ENCODE data around the gene PIMREG. TPM values are rescaled to one million over a fixed set of nuclear protein-coding genes. Genes with fewer than 3 reads are reported as not detected.
A peak's percentile ranks its signal among the peaks of the same experiment; 100 is the strongest.

PIMREG gene, protein sequence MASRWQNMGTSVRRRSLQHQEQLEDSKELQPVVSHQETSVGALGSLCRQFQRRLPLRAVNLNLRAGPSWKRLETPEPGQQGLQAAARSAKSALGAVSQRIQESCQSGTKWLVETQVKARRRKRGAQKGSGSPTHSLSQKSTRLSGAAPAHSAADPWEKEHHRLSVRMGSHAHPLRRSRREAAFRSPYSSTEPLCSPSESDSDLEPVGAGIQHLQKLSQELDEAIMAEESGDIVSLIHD
- polyA plus RNA-seq, result 9.7 TPM
- long read RNA-seq, donor 1, partial matches to known transcripts, result 0 of 1 reads
- long read RNA-seq, donor 1, other reads (novel, unspliced or antisense), result 0 of 1 reads
- long read RNA-seq, donor 2, partial matches to known transcripts, result 0 of 4 reads
- long read RNA-seq, donor 2, other reads (novel, unspliced or antisense), result 0 of 4 reads
- long read RNA-seq, donor 3, result 0 reads
- long read RNA-seq, donor 4, result 0 reads
- long read RNA-seq, donor 5, partial matches to known transcripts, result 0 of 2 reads
- long read RNA-seq, donor 5, other reads (novel, unspliced or antisense), result 0 of 2 reads
- long read RNA-seq, donor 6, partial matches to known transcripts, result 0 of 2 reads
- long read RNA-seq, donor 6, other reads (novel, unspliced or antisense), result 0 of 2 reads
- long read RNA-seq, donor 7, partial matches to known transcripts, result 0 of 5 reads
- long read RNA-seq, donor 7, other reads (novel, unspliced or antisense), result 0 of 5 reads
- long read RNA-seq, donor 8, partial matches to known transcripts, result 0 of 1 reads
- long read RNA-seq, donor 8, other reads (novel, unspliced or antisense), result 0 of 1 reads
- long read RNA-seq, donor 9, partial matches to known transcripts, result 0 of 7 reads
- long read RNA-seq, donor 9, other reads (novel, unspliced or antisense), result 0 of 7 reads
- long read RNA-seq, donor 10, partial matches to known transcripts, result 0 of 3 reads
- long read RNA-seq, donor 10, other reads (novel, unspliced or antisense), result 0 of 3 reads
- long read RNA-seq, donor 11, partial matches to known transcripts, result 0 of 3 reads
- long read RNA-seq, donor 11, other reads (novel, unspliced or antisense), result 0 of 3 reads

DNA sequence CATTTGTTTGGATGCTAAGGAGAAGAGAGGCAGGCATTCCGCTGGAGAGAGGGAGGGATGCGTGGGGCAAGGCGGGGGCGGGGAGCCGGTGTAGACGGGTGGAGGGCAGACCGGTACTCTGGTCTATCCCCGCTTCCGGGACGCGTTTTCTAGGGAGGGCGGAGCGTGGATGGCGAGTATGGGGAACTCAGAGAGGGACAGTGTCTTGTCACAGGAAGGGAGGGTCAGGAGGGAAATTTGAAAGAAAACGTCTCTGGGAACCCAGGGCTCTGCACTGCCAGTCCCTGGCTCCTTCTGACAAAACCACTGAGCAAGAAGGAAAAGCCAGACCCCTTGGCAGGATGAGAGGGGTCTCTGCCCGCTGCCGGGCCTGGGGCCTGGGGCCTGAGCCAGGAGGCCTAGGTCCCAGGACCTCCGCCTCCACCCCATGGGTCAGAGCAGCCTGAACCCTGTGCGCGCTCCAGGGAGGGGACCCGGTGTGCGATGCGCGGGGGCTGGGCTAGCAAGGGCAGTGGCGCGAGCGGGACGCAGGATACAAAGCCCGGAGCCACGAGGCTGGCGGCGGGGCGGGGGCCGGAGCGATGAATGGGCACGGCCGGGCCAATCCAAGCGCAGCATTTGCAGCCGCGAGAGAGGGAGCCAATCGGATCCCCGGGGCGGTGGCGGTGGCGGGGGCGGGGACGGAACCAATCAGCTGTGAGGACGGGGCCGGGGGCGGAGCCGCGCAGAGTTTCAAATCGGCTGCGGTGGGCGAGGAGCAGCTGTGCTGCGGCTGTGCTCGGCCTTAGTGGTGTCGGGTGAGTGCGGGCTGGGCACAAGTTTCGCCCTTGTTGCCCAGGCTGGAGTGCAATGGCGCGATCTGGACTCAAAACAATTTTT is at the start of gene PIMREG:
PIMREG (plus strand) TSS at position 764 of the 879 bp plus-strand sequence. CDS start 656 bp downstream, outside the sequence.
- WGBS (ENCODE audit: insufficient coverage, low lambda C conversion rate), result no CpG with 5 or more reads among the region's 62 CpGs
- no peaks in the 10 kb centered on the region for H3K9me3 ChIP-seq (ENCODE audit: control insufficient read depth, low read depth, low read length)

DNA sequence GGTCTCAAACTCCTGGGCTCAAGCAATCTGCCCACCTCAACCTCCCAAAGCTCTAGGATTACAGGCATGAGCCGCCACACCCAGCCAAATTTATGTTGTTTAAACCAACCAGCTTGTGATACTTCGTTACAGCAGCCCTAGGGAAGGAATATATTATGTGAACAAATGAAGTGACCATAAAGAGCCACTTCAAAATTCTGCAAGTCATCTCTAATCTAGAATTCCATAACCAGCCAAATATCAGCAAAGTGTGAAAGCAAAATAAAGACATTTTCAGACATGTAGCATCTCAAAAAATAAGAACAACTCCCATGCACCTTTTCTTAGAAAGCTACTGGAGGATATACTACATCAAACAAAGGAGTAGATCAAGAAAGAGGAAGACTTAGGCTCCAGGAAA is 45.3 kb upstream of the PIMREG start:
- WGBS (ENCODE audit: insufficient coverage, low lambda C conversion rate), result no CpG with 5 or more reads among the region's 2 CpGs
- Histone ChIP-seq H3K9me3 (ENCODE audit: control insufficient read depth, low read depth, low read length) (no peaks in the 10 kb centered on the region), H3K4me3 (ENCODE audit: low read length) (no peak overlapping the region), H3K27ac (ENCODE audit: low read length) (no peak overlapping the region), H3K36me3 (ENCODE audit: control insufficient read depth, insufficient read depth, low read length) (no peaks in the 10 kb centered on the region), H3K27me3 (ENCODE audit: control insufficient read depth, insufficient read depth, low read length) (peaks cover 6% of the 10 kb centered on the region), H3K4me1 (ENCODE audit: control insufficient read depth, insufficient read depth, low read length) (no peaks in the 10 kb centered on the region)
- DNase-seq, result no peak

More for the DNA sequence above, at the start of gene PIMREG:
- H3K4me1 ChIP-seq (ENCODE audit: control insufficient read depth, insufficient read depth, low read length), result no peaks in the 10 kb centered on the region
- no peaks in the 10 kb centered on the region for H3K27me3 ChIP-seq (ENCODE audit: control insufficient read depth, insufficient read depth, low read length)
- peak within 1 kb of the TSS; percentile 81 for H3K27ac ChIP-seq (ENCODE audit: low read length)
- peak within 1 kb of the TSS; percentile 63 for H3K4me3 ChIP-seq (ENCODE audit: low read length)
- no peaks in the 10 kb centered on the region for H3K36me3 ChIP-seq (ENCODE audit: control insufficient read depth, insufficient read depth, low read length)
- DNase-seq, result peak; percentile 98 to 100

DNA sequence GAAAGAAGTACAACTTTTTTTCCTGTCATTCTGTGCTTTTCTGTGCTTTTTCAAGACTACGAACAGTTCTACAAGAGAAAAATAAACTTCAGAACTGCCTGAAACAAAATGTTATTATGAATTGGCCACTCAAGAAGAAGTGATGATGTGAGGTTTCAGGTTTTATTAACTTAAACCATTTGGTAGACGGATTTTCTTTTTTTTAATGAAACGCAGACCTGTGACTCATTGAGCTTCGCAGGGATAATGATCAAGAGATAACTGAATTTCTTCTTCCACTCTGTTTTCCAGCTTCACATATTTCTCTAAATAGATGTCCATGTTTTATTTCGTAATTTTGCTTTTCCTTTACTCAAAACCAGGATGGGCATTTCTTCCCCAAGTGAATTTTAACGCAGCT is 42.0 kb upstream of the PIMREG start:
- no peaks in the 10 kb centered on the region for H3K27me3 ChIP-seq (ENCODE audit: control insufficient read depth, insufficient read depth, low read length)
- WGBS (ENCODE audit: insufficient coverage, low lambda C conversion rate), result 92% methylated on average over 2 of the region's 6 CpGs
- no peaks in the 10 kb centered on the region for H3K9me3 ChIP-seq (ENCODE audit: control insufficient read depth, low read depth, low read length)
- H3K4me3 ChIP-seq (ENCODE audit: low read length), result no peak overlapping the region
- H3K4me1 ChIP-seq (ENCODE audit: control insufficient read depth, insufficient read depth, low read length), result no peaks in the 10 kb centered on the region
- H3K36me3 ChIP-seq (ENCODE audit: control insufficient read depth, insufficient read depth, low read length), result no peaks in the 10 kb centered on the region
- no peak for DNase-seq
- H3K27ac ChIP-seq (ENCODE audit: low read length), result no peak overlapping the region

DNA sequence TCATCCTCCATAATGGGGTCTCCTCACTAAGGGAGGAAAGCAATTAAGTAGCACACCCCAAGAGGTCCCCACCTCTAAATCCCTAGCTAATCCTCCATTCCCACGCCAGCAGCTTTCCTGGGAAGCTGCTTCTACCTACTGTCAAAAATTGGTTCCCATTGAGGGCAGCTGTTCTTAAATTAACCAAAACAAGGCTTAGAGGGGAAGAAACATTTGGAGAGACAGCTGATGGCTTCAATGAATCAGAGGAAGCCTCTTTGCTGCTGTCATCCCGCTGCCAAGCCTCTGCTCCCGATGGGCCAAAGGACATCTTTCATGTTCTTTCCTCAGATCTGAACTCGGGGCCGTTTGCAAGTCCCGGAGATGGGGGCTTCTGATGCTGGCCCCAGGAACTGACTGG is 36.0 kb upstream of the PIMREG start:
- no peaks in the 10 kb centered on the region for H3K36me3 ChIP-seq (ENCODE audit: control insufficient read depth, insufficient read depth, low read length)
- no peaks in the 10 kb centered on the region for H3K27me3 ChIP-seq (ENCODE audit: control insufficient read depth, insufficient read depth, low read length)
- no CpG with 5 or more reads among the region's 6 CpGs for WGBS (ENCODE audit: insufficient coverage, low lambda C conversion rate)
- H3K4me3 ChIP-seq (ENCODE audit: low read length), result no peak overlapping the region
- no peaks in the 10 kb centered on the region for H3K9me3 ChIP-seq (ENCODE audit: control insufficient read depth, low read depth, low read length)
- no peak for DNase-seq
- no peak overlapping the region for H3K27ac ChIP-seq (ENCODE audit: low read length)
- no peaks in the 10 kb centered on the region for H3K4me1 ChIP-seq (ENCODE audit: control insufficient read depth, insufficient read depth, low read length)

DNA sequence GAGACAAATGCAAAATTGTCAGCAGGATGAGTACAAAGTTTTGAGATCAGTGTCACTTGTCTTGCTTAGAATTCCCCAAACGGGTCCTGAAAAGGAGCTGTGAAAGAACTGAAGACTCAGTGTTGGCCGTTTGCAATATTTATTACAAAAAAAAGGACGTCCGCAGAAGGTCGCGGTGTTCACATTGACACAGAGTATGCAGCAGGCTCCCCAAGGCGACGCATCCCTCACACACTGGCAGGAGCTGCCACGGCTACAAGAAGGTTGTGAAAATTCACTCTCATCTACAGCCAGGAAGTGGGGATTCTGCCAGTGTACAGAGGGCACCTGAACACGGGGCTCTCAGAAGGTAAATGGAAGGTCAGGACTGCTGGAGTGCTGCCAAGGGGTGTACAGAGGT is 35.5 kb upstream of the PIMREG start:
- no peaks in the 10 kb centered on the region for H3K36me3 ChIP-seq (ENCODE audit: control insufficient read depth, insufficient read depth, low read length)
- DNase-seq, result no peak
- H3K27me3 ChIP-seq (ENCODE audit: control insufficient read depth, insufficient read depth, low read length), result no peaks in the 10 kb centered on the region
- no peak overlapping the region for H3K27ac ChIP-seq (ENCODE audit: low read length)
- no peak overlapping the region for H3K4me3 ChIP-seq (ENCODE audit: low read length)
- H3K4me1 ChIP-seq (ENCODE audit: control insufficient read depth, insufficient read depth, low read length), result no peaks in the 10 kb centered on the region
- no peaks in the 10 kb centered on the region for H3K9me3 ChIP-seq (ENCODE audit: control insufficient read depth, low read depth, low read length)
- WGBS (ENCODE audit: insufficient coverage, low lambda C conversion rate), result no CpG with 5 or more reads among the region's 10 CpGs

DNA sequence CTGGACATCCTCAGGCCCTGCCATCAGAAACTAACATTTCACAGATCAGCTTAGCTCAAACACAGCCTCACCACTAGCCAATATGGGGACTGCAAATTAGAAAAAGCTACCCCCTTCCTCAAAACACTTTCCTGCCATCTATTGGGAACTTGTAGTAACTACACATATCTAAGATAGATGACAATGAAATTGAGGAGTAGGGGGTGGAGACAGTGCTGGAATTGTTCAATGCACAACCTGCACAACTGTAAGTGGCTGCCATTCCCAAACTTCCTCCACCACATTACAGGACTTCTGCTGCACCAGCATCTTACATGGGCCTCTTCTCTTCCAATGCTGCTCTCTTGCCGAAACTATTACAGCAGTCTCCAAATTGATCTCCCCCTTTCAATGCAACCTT is 31.2 kb upstream of the PIMREG start:
- H3K4me1 ChIP-seq (ENCODE audit: control insufficient read depth, insufficient read depth, low read length), result no peaks in the 10 kb centered on the region
- no peak overlapping the region for H3K4me3 ChIP-seq (ENCODE audit: low read length)

DNA sequence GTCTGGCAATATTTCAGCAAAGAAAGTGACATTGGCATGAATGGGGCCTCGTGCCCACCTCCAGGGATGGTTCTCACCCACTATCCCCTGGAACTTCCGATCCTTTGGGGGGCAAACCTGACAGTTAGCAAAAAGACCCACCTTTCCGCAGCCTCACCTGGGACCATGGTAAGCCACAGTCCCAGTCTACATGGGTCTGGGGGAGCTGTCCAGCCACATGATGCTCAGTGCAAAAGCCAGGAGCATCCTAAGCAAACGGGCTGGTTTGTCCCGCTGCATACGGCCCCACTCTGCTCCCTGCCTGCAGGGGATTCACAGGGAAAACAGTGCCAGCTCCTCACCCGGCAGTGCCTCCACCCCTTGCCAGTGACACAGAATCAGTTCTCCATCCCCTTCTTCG is 28.6 kb upstream of the PIMREG start:
- H3K36me3 ChIP-seq (ENCODE audit: control insufficient read depth, insufficient read depth, low read length), result no peaks in the 10 kb centered on the region
- DNase-seq, result no peak
- H3K4me1 ChIP-seq (ENCODE audit: control insufficient read depth, insufficient read depth, low read length), result no peaks in the 10 kb centered on the region
- H3K27me3 ChIP-seq (ENCODE audit: control insufficient read depth, insufficient read depth, low read length), result no peaks in the 10 kb centered on the region
- no CpG with 5 or more reads among the region's 8 CpGs for WGBS (ENCODE audit: insufficient coverage, low lambda C conversion rate)
- H3K4me3 ChIP-seq (ENCODE audit: low read length), result no peak overlapping the region
- no peaks in the 10 kb centered on the region for H3K9me3 ChIP-seq (ENCODE audit: control insufficient read depth, low read depth, low read length)
- H3K27ac ChIP-seq (ENCODE audit: low read length), result no peak overlapping the region

More for the DNA sequence above, 31.2 kb upstream of the PIMREG start:
- no peak for DNase-seq
- no peaks in the 10 kb centered on the region for H3K9me3 ChIP-seq (ENCODE audit: control insufficient read depth, low read depth, low read length)
- no CpG with 5 or more reads among the region's 1 CpG for WGBS (ENCODE audit: insufficient coverage, low lambda C conversion rate)
- H3K27ac ChIP-seq (ENCODE audit: low read length), result no peak overlapping the region
- H3K36me3 ChIP-seq (ENCODE audit: control insufficient read depth, insufficient read depth, low read length), result no peaks in the 10 kb centered on the region
- no peaks in the 10 kb centered on the region for H3K27me3 ChIP-seq (ENCODE audit: control insufficient read depth, insufficient read depth, low read length)

DNA sequence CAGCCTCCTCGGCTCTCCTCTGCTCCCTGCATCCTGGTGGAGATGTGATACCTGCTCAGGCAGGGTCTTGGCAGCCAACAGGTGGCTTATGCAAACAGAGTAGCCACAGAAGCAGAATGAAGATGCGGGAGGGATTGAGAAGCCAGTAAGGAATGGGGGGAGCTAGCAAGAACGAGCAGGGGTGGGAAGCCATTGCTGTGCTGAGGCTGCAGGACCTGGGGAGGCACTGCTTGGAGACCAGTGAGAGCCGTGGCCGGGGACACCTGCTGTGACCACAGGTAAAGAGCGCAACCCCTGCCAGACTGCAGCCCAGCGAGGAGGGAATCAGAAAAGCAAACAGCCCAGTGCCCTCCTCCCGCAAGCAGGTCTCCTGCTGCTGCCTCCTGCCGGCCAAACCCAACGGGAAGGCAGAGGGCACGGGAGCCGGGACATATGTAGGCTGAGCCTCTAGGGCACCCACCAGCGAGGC is 24.0 kb upstream of the PIMREG start:
- H3K4me1 ChIP-seq (ENCODE audit: control insufficient read depth, insufficient read depth, low read length), result no peaks in the 10 kb centered on the region
- no peaks in the 10 kb centered on the region for H3K27me3 ChIP-seq (ENCODE audit: control insufficient read depth, insufficient read depth, low read length)
- no peaks in the 10 kb centered on the region for H3K36me3 ChIP-seq (ENCODE audit: control insufficient read depth, insufficient read depth, low read length)
- H3K27ac ChIP-seq (ENCODE audit: low read length), result no peak overlapping the region
- H3K4me3 ChIP-seq (ENCODE audit: low read length), result no peak overlapping the region
- H3K9me3 ChIP-seq (ENCODE audit: control insufficient read depth, low read depth, low read length), result no peaks in the 10 kb centered on the region
- DNase-seq, result no peak
- WGBS (ENCODE audit: insufficient coverage, low lambda C conversion rate), result no CpG with 5 or more reads among the region's 13 CpGs

DNA sequence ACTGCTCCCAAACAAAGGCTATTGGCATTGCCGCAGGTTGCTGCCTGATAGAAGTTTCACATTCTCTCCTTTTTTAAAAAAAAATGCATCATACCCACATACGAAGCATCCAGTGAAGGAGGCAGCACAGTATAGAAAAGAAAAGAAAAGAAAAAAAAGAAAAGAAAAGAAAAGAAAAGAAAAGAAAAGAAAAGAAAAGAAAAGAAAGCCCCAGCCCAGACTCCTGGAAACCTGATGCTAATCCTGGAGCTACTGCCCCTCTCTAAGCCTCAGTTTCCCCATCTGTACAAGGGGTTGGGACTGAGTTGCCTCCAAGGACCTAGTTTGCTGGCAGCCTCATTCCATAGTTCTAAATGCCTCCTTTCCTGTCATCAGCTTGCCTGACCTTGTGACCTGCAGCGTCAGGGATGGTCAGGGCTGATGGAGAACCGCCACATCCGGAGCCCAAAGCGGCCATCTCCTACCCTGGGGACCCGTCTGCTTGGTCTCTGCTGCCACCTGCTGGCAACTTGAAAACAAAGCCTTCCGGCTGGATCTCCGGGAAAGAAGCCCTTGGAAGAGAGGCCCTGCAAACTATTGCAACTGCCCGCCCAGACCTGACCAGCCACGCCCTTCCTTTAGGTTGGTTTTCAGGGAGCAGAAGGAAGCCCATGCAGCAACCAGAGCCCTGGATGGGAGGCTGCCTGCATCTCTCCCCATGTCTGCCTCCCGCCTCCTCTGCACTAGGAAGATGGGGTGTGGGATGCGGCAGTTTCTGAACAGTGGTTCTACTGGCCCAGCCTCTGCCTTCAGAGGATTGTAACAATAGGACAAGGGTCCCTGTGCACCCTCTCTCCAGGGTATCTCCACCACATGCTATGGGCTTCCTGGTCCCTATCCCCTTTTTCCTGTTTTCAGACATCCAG is 22.3 kb upstream of the PIMREG start:
- H3K36me3 ChIP-seq (ENCODE audit: control insufficient read depth, insufficient read depth, low read length), result no peaks in the 10 kb centered on the region
- no peak overlapping the region for H3K27ac ChIP-seq (ENCODE audit: low read length)
- no peaks in the 10 kb centered on the region for H3K4me1 ChIP-seq (ENCODE audit: control insufficient read depth, insufficient read depth, low read length)
- DNase-seq, result peak; percentile 55 to 62
- WGBS (ENCODE audit: insufficient coverage, low lambda C conversion rate), result 94% methylated on average over 2 of the region's 13 CpGs
- no peaks in the 10 kb centered on the region for H3K9me3 ChIP-seq (ENCODE audit: control insufficient read depth, low read depth, low read length)
- no peaks in the 10 kb centered on the region for H3K27me3 ChIP-seq (ENCODE audit: control insufficient read depth, insufficient read depth, low read length)
- no peak overlapping the region for H3K4me3 ChIP-seq (ENCODE audit: low read length)
